Upper lobe of left lung (tissue), 4 donors: ENCODE measurements around the gene WFDC1.
A peak's percentile ranks its signal among the peaks of the same experiment; 100 is the strongest.

Source experiments
- EP300 ChIP-seq, 4 donors: sonication (generic); formaldehyde crosslinking; IDR thresholded peaks; one replicate each; pipeline ENCODE4 v1.5.1; 2017; ENCODE audit warnings: antibody characterized with exemption in 4 of 4, control low read depth in 2 of 4
- POLR2A ChIP-seq, 4 donors: fragments of 450-650 bp; IDR thresholded peaks; one replicate each; pipeline ENCODE4 v1.5.1; 2016 to 2017; ENCODE audit warnings: antibody characterized with exemption in 4 of 4, mild to moderate bottlenecking in 2 of 4
- POLR2AphosphoS5 ChIP-seq, 2 donors: sonication (generic); formaldehyde crosslinking; IDR thresholded peaks; one replicate each; pipeline ENCODE4 v1.5.1; 2017; ENCODE audit warnings: antibody characterized with exemption in 2 of 2
- TF ChIP-seq, protein P1 (sequence below), 6 experiments: fragments of 450-650 bp in 4 of 6; fragments of 200-600 bp in 2 of 6; sonication (generic) in 2 of 6; IDR thresholded peaks; one replicate each; pipeline ENCODE4 v1.5.1; 2016 to 2019; ENCODE audit warnings: antibody characterized with exemption in 6 of 6

DNA sequence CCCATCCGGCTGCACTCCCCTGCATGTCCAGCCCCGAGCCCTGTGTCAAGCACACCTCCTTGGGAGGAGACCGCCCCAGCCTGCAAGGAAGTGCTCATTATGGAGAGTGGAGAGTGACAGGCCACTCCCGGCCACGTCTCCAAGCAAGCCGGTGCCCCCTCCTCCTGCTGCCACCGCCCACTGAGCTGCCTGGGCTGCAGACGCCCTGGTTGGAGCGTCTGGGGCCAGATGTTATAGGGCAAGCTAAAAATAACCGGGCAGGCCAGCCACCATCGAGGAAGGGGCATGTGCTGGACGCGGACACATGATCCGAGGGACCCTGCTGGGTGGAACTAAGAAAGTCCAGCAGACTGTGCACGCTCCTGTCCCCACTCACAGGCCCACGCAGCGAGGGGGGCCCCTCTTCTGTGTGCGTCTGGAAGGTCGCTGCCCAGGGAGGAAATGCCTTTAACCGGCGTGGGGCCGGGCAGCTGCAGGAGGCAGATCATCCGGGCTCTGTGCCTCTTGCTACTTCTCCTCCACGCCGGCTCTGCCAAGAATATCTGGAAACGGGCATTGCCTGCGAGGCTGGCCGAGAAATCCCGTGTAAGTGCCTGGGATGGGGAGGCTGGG, at the start of gene WFDC1:
- TF ChIP-seq, protein P1, sequence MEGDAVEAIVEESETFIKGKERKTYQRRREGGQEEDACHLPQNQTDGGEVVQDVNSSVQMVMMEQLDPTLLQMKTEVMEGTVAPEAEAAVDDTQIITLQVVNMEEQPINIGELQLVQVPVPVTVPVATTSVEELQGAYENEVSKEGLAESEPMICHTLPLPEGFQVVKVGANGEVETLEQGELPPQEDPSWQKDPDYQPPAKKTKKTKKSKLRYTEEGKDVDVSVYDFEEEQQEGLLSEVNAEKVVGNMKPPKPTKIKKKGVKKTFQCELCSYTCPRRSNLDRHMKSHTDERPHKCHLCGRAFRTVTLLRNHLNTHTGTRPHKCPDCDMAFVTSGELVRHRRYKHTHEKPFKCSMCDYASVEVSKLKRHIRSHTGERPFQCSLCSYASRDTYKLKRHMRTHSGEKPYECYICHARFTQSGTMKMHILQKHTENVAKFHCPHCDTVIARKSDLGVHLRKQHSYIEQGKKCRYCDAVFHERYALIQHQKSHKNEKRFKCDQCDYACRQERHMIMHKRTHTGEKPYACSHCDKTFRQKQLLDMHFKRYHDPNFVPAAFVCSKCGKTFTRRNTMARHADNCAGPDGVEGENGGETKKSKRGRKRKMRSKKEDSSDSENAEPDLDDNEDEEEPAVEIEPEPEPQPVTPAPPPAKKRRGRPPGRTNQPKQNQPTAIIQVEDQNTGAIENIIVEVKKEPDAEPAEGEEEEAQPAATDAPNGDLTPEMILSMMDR (IDR thresholded peaks at IDR 0.05): no peak
- peak in 1 of 2 donors; percentile 51 for TF ChIP-seq POLR2AphosphoS5 (IDR thresholded peaks at IDR 0.05)
- no peak for TF ChIP-seq EP300 (IDR thresholded peaks at IDR 0.05)
- TF ChIP-seq POLR2A (IDR thresholded peaks at IDR 0.05): no peak
